CD8-positive, alpha-beta memory T cell (primary cell): ENCODE results near the gene TATDN2. TPM values are rescaled to one million over a fixed set of nuclear protein-coding genes. Genes with fewer than 3 reads are reported as not detected.

Experiments used
- CTCF ChIA-PET: fragments of 350-600 bp; sonication (Branson Sonifier 250); formaldehyde crosslinking; loops from one replicate; lab custom pipeline; 2021; ENCODE audit warnings: antibody characterized with exemption; lab: Charles Lee
- POLR2A ChIA-PET: fragments of 350-600 bp; sonication (Branson Sonifier 250); formaldehyde crosslinking; loops from one replicate; lab custom pipeline; 2021; ENCODE audit warnings: antibody characterized with exemption; lab: Charles Lee
- DNase-seq, 5 donors: peaks; one replicate each; pipeline versions ENCODE4 v3.0.0 to v3.0.0-alpha.2; 2020 to 2022; ENCODE audit warnings: mixed read lengths in 1 of 5
- H3K27ac ChIP-seq: one replicate; pipeline ENCODE4 v1.7.0; 2013; ENCODE audit warnings: low read depth, mild to moderate bottlenecking, low read length, moderate library complexity
- H3K27me3 ChIP-seq: 2 replicates; pipeline ENCODE4 v1.7.0; 2013; ENCODE audit warnings: low read length, mild to moderate bottlenecking; ENCODE audit not compliant: insufficient read depth, poor library complexity, severe bottlenecking
- H3K36me3 ChIP-seq: 2 replicates; pipeline ENCODE4 v1.7.0; 2013; ENCODE audit warnings: mild to moderate bottlenecking, low read length, moderate library complexity; ENCODE audit not compliant: insufficient read depth
- H3K4me1 ChIP-seq: 2 replicates; pipeline ENCODE4 v1.7.0; 2013; ENCODE audit warnings: mild to moderate bottlenecking, low read length, moderate library complexity; ENCODE audit not compliant: insufficient read depth
- H3K4me3 ChIP-seq: 2 replicates; pipeline ENCODE4 v1.7.0; 2013; ENCODE audit warnings: mild to moderate bottlenecking, low read length
- H3K9me3 ChIP-seq: 2 replicates; pipeline ENCODE4 v1.7.0; 2013; ENCODE audit warnings: mild to moderate bottlenecking, low read length
- H3K27ac Mint-ChIP-seq, 8 donors: one replicate each; pipeline ENCODE4 v1.8.0; 2020 to 2021; ENCODE audit warnings: mixed read lengths in 8 of 8, mild to moderate bottlenecking in 6 of 8, inconsistent platforms in 3 of 8, moderate library complexity in 3 of 8
- H3K27me3 Mint-ChIP-seq, 2 donors: one replicate each; pipeline ENCODE4 v1.8.0; 2020 to 2021; ENCODE audit warnings: mixed read lengths in 2 of 2, mild to moderate bottlenecking in 1 of 2, moderate library complexity in 1 of 2
- H3K36me3 Mint-ChIP-seq, 3 donors: one replicate each; pipeline ENCODE4 v1.8.0; 2020 to 2021; ENCODE audit warnings: mixed read lengths in 3 of 3, inconsistent platforms in 1 of 3, mild to moderate bottlenecking in 1 of 3
- H3K4me1 Mint-ChIP-seq, 3 donors: one replicate each; pipeline ENCODE4 v1.8.0; 2020 to 2021; ENCODE audit warnings: mixed read lengths in 3 of 3, inconsistent platforms in 1 of 3, mild to moderate bottlenecking in 1 of 3
- H3K4me3 Mint-ChIP-seq, 7 donors: one replicate each; pipeline ENCODE4 v1.8.0; 2020 to 2021; ENCODE audit warnings: mixed read lengths in 7 of 7, mild to moderate bottlenecking in 6 of 7, moderate library complexity in 4 of 7, inconsistent platforms in 2 of 7
- H3K9me3 Mint-ChIP-seq, 5 donors: one replicate each; pipeline ENCODE4 v1.8.0; 2020 to 2022; ENCODE audit warnings: mixed read lengths in 5 of 5, mild to moderate bottlenecking in 3 of 5, moderate library complexity in 2 of 5, inconsistent platforms in 1 of 5
- polyA plus RNA-seq: library from polyadenylated mRNA; unstranded; fragments of 300-500 nt; fragmentation: Illumina TruSeq; gene quantifications from one replicate; pipeline ENCODE4 v1.2.3, GENCODE V29; 2021
- total RNA-seq, 2 experiments: library from RNA; stranded (reverse); gene quantifications; one replicate each; pipeline ENCODE4 v1.2.3, GENCODE V29; 2021

The TATDN2 gene
- total RNA-seq = 10 to 100 TPM; 57.6 to 60.0 TPM
- 23.3 TPM for polyA plus RNA-seq

- CTCF ChIA-PET = interaction anchor here (1.0 to 1.9 kb wide), 6 partner anchors 10 to 315 kb away, joined by 3 to 12 read pairs (median 6); partner anchors contain the start of gene CRELD1
- peak within 1 kb of the TSS; percentile 85 to 99 (median 97) for H3K27ac Mint-ChIP-seq
These were observed at the start of gene TATDN2 for GRCh38 chr3:10248184-10248983. Gene TATDN2 (plus strand): TSS chr3:10248459. CDS start chr3:10249201, 742 bp downstream.

GRCh38 chr3:10198761-10199649, 49.3 kb upstream of the TATDN2 start:
- Histone ChIP-seq H3K9me3 (no peaks in the 10 kb centered on the region), H3K4me3 (peak overlapping the region; percentile 42), H3K27ac (peak overlapping the region; percentile 48), H3K36me3 (no peaks in the 10 kb centered on the region), H3K4me1 (peaks cover 61% of the 10 kb centered on the region), H3K27me3 (no peaks in the 10 kb centered on the region)
- Mint-ChIP-seq H3K27me3 (no peaks in the 10 kb centered on the region), H3K36me3 (peaks cover 8 to 21% (median 11%) of the 10 kb centered on the region in 3 donors), H3K4me3 (peak overlapping the region; percentile 13 to 82 (median 71)), H3K27ac (peak overlapping the region; percentile 81 to 100 (median 95)), H3K9me3 (no peaks in the 10 kb centered on the region), H3K4me1 (peaks cover 56 to 69% (median 65%) of the 10 kb centered on the region in 3 donors)
- DNase-seq = peak; percentile 51 to 80 (median 61)
- ChIA-PET POLR2A (no interaction called here), CTCF (interaction anchor here (0.7 to 2.7 kb wide), 5 partner anchors 21 to 34 kb away, joined by 3 to 13 read pairs (median 3); partner anchors contain the start of gene IRAK2)

More at GRCh38 chr3:10248184-10248983, at the start of gene TATDN2:
- Mint-ChIP-seq H3K9me3 (peaks cover 4 to 17% (median 13%) of the 10 kb centered on the region in 5 donors), H3K36me3 (peaks cover 12 to 48% (median 23%) of the 10 kb centered on the region in 3 donors), H3K27me3 (no peaks in the 10 kb centered on the region), H3K4me3 (peak within 1 kb of the TSS; percentile 98 to 100 (median 99)), H3K4me1 (peaks cover 47 to 62% (median 51%) of the 10 kb centered on the region in 3 donors)
- Histone ChIP-seq H3K4me3 (peak within 1 kb of the TSS; percentile 89), H3K9me3 (no peaks in the 10 kb centered on the region), H3K4me1 (peaks cover 30% of the 10 kb centered on the region), H3K27me3 (no peaks in the 10 kb centered on the region), H3K36me3 (peaks cover 12% of the 10 kb centered on the region), H3K27ac (peak within 1 kb of the TSS; percentile 83)
- POLR2A ChIA-PET = interaction anchor here (0.7 to 2.0 kb wide), 10 partner anchors 10 to 456 kb away, joined by 3 to 9 read pairs (median 5); partner anchors contain the start of genes ARPC4, CRELD1, FANCD2 and TADA3
- DNase-seq = peak; percentile 87 to 95 (median 91)

GRCh38 chr3:10204921-10205320, 43.3 kb upstream of the TATDN2 start:
- Histone ChIP-seq H3K27me3 (no peaks in the 10 kb centered on the region), H3K9me3 (no peaks in the 10 kb centered on the region), H3K27ac (no peak overlapping the region), H3K4me1 (peaks cover 7% of the 10 kb centered on the region), H3K4me3 (no peak overlapping the region), H3K36me3 (no peaks in the 10 kb centered on the region)
- Mint-ChIP-seq H3K4me1 (peaks cover 16 to 23% (median 21%) of the 10 kb centered on the region in 3 donors), H3K4me3 (no peak overlapping the region), H3K36me3 (peaks cover 11 to 40% (median 13%) of the 10 kb centered on the region in 3 donors), H3K27ac (no peak overlapping the region), H3K27me3 (no peaks in the 10 kb centered on the region), H3K9me3 (no peaks in the 10 kb centered on the region)
- ChIA-PET POLR2A (no interaction called here), CTCF (interaction anchor here (1.3 to 2.9 kb wide), 5 partner anchors 9 to 18 kb away, joined by 3 to 9 read pairs (median 5); no protein-coding TSS in a partner anchor)
- no peak for DNase-seq

GRCh38 chr3:10205451-10206165, 42.7 kb upstream of the TATDN2 start:
- Mint-ChIP-seq H3K9me3 (no peaks in the 10 kb centered on the region), H3K4me3 (no peak overlapping the region), H3K36me3 (peaks cover 11 to 42% (median 13%) of the 10 kb centered on the region in 3 donors), H3K4me1 (peaks cover 16 to 20% (median 19%) of the 10 kb centered on the region in 3 donors), H3K27me3 (no peaks in the 10 kb centered on the region), H3K27ac (peak overlapping the region in 5 of 8 donors; percentile 22 to 90 (median 66))
- H3K4me3 ChIP-seq = no peak overlapping the region
- DNase-seq = no peak
- H3K27me3 ChIP-seq = no peaks in the 10 kb centered on the region
- H3K36me3 ChIP-seq = no peaks in the 10 kb centered on the region
- POLR2A ChIA-PET = interaction anchor here (0.6 kb wide), 1 partner anchor 21 kb away, joined by 7 read pairs; no protein-coding TSS in a partner anchor
- H3K4me1 ChIP-seq = peaks cover under 1% of the 10 kb centered on the region
- H3K9me3 ChIP-seq = no peaks in the 10 kb centered on the region
- CTCF ChIA-PET = interaction anchor here (0.9 to 2.9 kb wide), 4 partner anchors 9 to 17 kb away, joined by 3 to 9 read pairs (median 6); no protein-coding TSS in a partner anchor
- no peak overlapping the region for H3K27ac ChIP-seq

GRCh38 chr3:10206166-10206511, 42.1 kb upstream of the TATDN2 start:
- no peak overlapping the region for H3K27ac Mint-ChIP-seq
- ChIA-PET POLR2A (interaction anchor here (0.6 kb wide), 1 partner anchor 20 kb away, joined by 7 read pairs; no protein-coding TSS in a partner anchor), CTCF (interaction anchor here (0.9 kb wide), 1 partner anchor 8 kb away, joined by 3 read pairs; no protein-coding TSS in a partner anchor)
- H3K4me3 Mint-ChIP-seq = no peak overlapping the region
- no peaks in the 10 kb centered on the region for H3K36me3 ChIP-seq
- H3K9me3 Mint-ChIP-seq = no peaks in the 10 kb centered on the region
- H3K27ac ChIP-seq = no peak overlapping the region
- H3K4me1 Mint-ChIP-seq = peaks cover 14 to 15% (median 15%) of the 10 kb centered on the region in 3 donors
- no peaks in the 10 kb centered on the region for H3K9me3 ChIP-seq
- peaks cover 7 to 36% (median 10%) of the 10 kb centered on the region in 3 donors for H3K36me3 Mint-ChIP-seq
- H3K4me3 ChIP-seq = no peak overlapping the region
- H3K4me1 ChIP-seq = no peaks in the 10 kb centered on the region
- H3K27me3 Mint-ChIP-seq = no peaks in the 10 kb centered on the region
- no peaks in the 10 kb centered on the region for H3K27me3 ChIP-seq
- no peak for DNase-seq

GRCh38 chr3:10213156-10213792, 35.0 kb upstream of the TATDN2 start:
- Histone ChIP-seq H3K27ac (no peak overlapping the region), H3K4me1 (no peaks in the 10 kb centered on the region), H3K27me3 (no peaks in the 10 kb centered on the region), H3K9me3 (no peaks in the 10 kb centered on the region), H3K4me3 (no peak overlapping the region), H3K36me3 (no peaks in the 10 kb centered on the region)
- Mint-ChIP-seq H3K27me3 (no peaks in the 10 kb centered on the region), H3K9me3 (no peaks in the 10 kb centered on the region), H3K36me3 (peaks cover 13 to 53% (median 31%) of the 10 kb centered on the region in 3 donors), H3K4me1 (peaks cover 2 to 5% (median 4%) of the 10 kb centered on the region in 3 donors), H3K4me3 (no peak overlapping the region), H3K27ac (peak overlapping the region in 1 of 8 donors; percentile 72)
- ChIA-PET POLR2A (no interaction called here), CTCF (interaction anchor here (1.2 kb wide), 1 partner anchor 9 kb away, joined by 5 read pairs; no protein-coding TSS in a partner anchor)
- DNase-seq = no peak
